HepG2 (cell line): ENCODE results near the gene AGTPBP1. TPM values are rescaled to one million over a fixed set of nuclear protein-coding genes. Genes with fewer than 3 reads are reported as not detected.

Experiments used
- AHDC1 ChIP-seq: sonication (generic); formaldehyde crosslinking; IDR thresholded peaks from 2 replicates; pipeline ENCODE4 v1.5.1; 2020; ENCODE audit warnings: mild to moderate bottlenecking, missing genetic modification reagents, borderline replicate concordance
- BRF2 ChIP-seq: sonication (generic); formaldehyde crosslinking; IDR thresholded peaks from 2 replicates; pipeline ENCODE4 v1.8.1; 2022; ENCODE audit warnings: mild to moderate bottlenecking, missing genetic modification reagents
- CREB1 ChIP-seq, 2 experiments: fragments of 450-650 bp in 1 of 2; IDR thresholded peaks; 2 replicates each; pipeline ENCODE4 v1.6.1; 2016 to 2017; ENCODE audit warnings: control low read depth in 1 of 2, mild to moderate bottlenecking in 1 of 2, missing compliant biosample characterization in 1 of 2, missing genetic modification characterization in 1 of 2
- DBP ChIP-seq: sonication (generic); formaldehyde crosslinking; IDR thresholded peaks from 2 replicates; pipeline ENCODE4 v1.4.0; 2020; ENCODE audit warnings: missing genetic modification reagents; ENCODE audit errors: not compliant biosample characterization
- DNMT3B ChIP-seq: conservative IDR thresholded peaks from 2 replicates; pipeline ENCODE4 v1.6.1; 2016; ENCODE audit warnings: missing biosample characterization, control low read depth
- FOXP1 ChIP-seq, 2 experiments: fragments of 450-650 bp in 1 of 2; IDR thresholded peaks; 2 replicates each; pipeline ENCODE4 v1.6.1; 2017 to 2018; ENCODE audit warnings: antibody characterized with exemption in 1 of 2
- PCBP1 ChIP-seq: fragments of 200-400 bp; formaldehyde crosslinking; IDR thresholded peaks from 2 replicates; pipeline ENCODE4 v1.6.1; 2017; ENCODE audit warnings: mild to moderate bottlenecking, low read depth, low read length, borderline replicate concordance
- RNF219 ChIP-seq: sonication (generic); formaldehyde crosslinking; IDR thresholded peaks from 2 replicates; pipeline ENCODE4 v1.5.0; 2020; ENCODE audit warnings: mild to moderate bottlenecking, missing genetic modification reagents
- SCMH1 ChIP-seq: sonication (generic); formaldehyde crosslinking; IDR thresholded peaks from 2 replicates; pipeline ENCODE4 v1.9.0; 2021; ENCODE audit warnings: missing genetic modification reagents, mild to moderate bottlenecking, borderline replicate concordance
- SRF ChIP-seq: IDR thresholded peaks from 2 replicates; pipeline ENCODE4 v1.6.1; 2011; ENCODE audit warnings: mild to moderate bottlenecking, low read depth, low read length, moderate library complexity
- ZBTB2 ChIP-seq: sonication (generic); formaldehyde crosslinking; IDR thresholded peaks from 2 replicates; pipeline ENCODE4 v1.8.0; 2022; ENCODE audit warnings: low read depth, missing genetic modification reagents
- ZIK1 ChIP-seq: sonication (generic); formaldehyde crosslinking; IDR thresholded peaks from 2 replicates; pipeline ENCODE4 v1.5.0; 2020; ENCODE audit warnings: mild to moderate bottlenecking, low read depth, missing genetic modification reagents, borderline replicate concordance
- ZMYM4 ChIP-seq: sonication (generic); formaldehyde crosslinking; IDR thresholded peaks from 2 replicates; pipeline ENCODE4 v1.8.1; 2023; ENCODE audit warnings: mild to moderate bottlenecking, missing genetic modification reagents
- ZNF501 ChIP-seq: sonication (generic); formaldehyde crosslinking; IDR thresholded peaks from 2 replicates; pipeline ENCODE4 v1.5.1; 2020; ENCODE audit warnings: mild to moderate bottlenecking, moderate library complexity, missing genetic modification reagents
- ZNF569 ChIP-seq: sonication (generic); formaldehyde crosslinking; IDR thresholded peaks from 2 replicates; pipeline ENCODE4 v1.5.0; 2020; ENCODE audit warnings: mild to moderate bottlenecking, missing genetic modification reagents, moderate library complexity, borderline replicate concordance
- ZNF644 ChIP-seq: IDR thresholded peaks from 2 replicates; pipeline ENCODE4 v1.6.1; 2016; ENCODE audit warnings: low read depth
- ZNF792 ChIP-seq: IDR thresholded peaks from 2 replicates; pipeline ENCODE4 v1.6.1; 2016
- polyA plus RNA-seq, 8 experiments: library from polyadenylated mRNA; depleted of rRNA in 3 of 8; stranded (reverse) in 7 of 8; unstranded in 1 of 8; fragments of >200 nt; fragmentation: Illumina TruSeq in 4 of 8; extraction: Trizol in 4 of 8; gene quantifications; 2 replicates each; pipeline versions ENCODE4 v1.2.1 to v1.2.3, GENCODE V29; 2011 to 2016; ENCODE audit warnings: low read depth in 4 of 8, missing spikeins in 1 of 8, mixed read lengths in 1 of 8; ENCODE audit not compliant: insufficient read depth in 1 of 8
- total RNA-seq, 5 experiments: library from RNA; depleted of rRNA; stranded (reverse); fragments of >200 nt; fragmentation: Illumina TruSeq; extraction: Trizol; gene quantifications; 2 replicates each; pipeline ENCODE4 v1.2.3, GENCODE V29; 2016; ENCODE audit warnings: low read depth in 1 of 5

The AGTPBP1 gene
- total and polyA plus RNA-seq, 2 of the 13 experiments (the other 11 are each of a cell fraction or from before 2014, with no cell fraction given), result 9.7 to 22.3 TPM

GRCh38 chr9:85723215-85723614 is 18.5 kb downstream of the AGTPBP1 start (continued):
- TF ChIP-seq DBP (CRISPR knock-in tag) (no peak), RNF219 (no peak), BRF2 (CRISPR knock-in tag) (no peak), ZNF569 (CRISPR knock-in tag) (no peak), SRF (no peak), ZBTB2 (CRISPR knock-in tag) (no peak), ZNF792 (CRISPR knock-in tag) (no peak), PCBP1 (no peak), AHDC1 (CRISPR knock-in tag) (no peak), FOXP1 (IDR thresholded peaks at IDR 0.05) (no peak), FOXP1 (CRISPR knock-in tag; IDR thresholded peaks at IDR 0.05) (0 out of 2 replicates have a peak, but pooled peaks have one; percentile 20), ZNF501 (CRISPR knock-in tag) (no peak), CREB1 (IDR thresholded peaks at IDR 0.05) (no peak), CREB1 (CRISPR knock-in tag; IDR thresholded peaks at IDR 0.05) (no peak), ZMYM4 (CRISPR knock-in tag) (peak; percentile 91), DNMT3B (CRISPR knock-in tag) (no peak), ZIK1 (CRISPR knock-in tag) (no peak), ZNF644 (CRISPR knock-in tag) (peak; percentile 61; the same call in 1 of the 2 replicates), SCMH1 (no peak)
